BJ (cell line): ENCODE data around the gene ANKRD2. TPM values are rescaled to one million over a fixed set of nuclear protein-coding genes. Genes with fewer than 3 reads are reported as not detected.

ENCODE experiments used
- CTCF ChIA-PET: fragments of 350-600 bp; formaldehyde crosslinking; extraction: SDS; loops from one replicate; lab custom pipeline; 2021; ENCODE audit warnings: antibody characterized with exemption, inconsistent platforms; lab: Yijun Ruan, JAX
- POLR2A ChIA-PET: fragments of 300-600 bp; sonication (Branson Sonifier 250); formaldehyde crosslinking; extraction: SDS; loops from one replicate; lab custom pipeline; 2021; ENCODE audit warnings: antibody characterized with exemption; lab: Charles Lee
- DNase-seq: peaks from one replicate; pipeline ENCODE4 v3.0.0-alpha.2; 2011; ENCODE audit warnings: low read depth
- H3K27me3 ChIP-seq: 2 replicates; pipeline ENCODE4 v1.6.0; 2011; ENCODE audit warnings: low read length; ENCODE audit not compliant: control insufficient read depth, insufficient read depth
- H3K36me3 ChIP-seq: 2 replicates; pipeline ENCODE4 v1.5.1; 2011; ENCODE audit warnings: low read length; ENCODE audit not compliant: control insufficient read depth, insufficient read depth
- H3K4me3 ChIP-seq: 2 replicates; pipeline ENCODE4 v1.5.1; 2011; ENCODE audit warnings: low read depth, mild to moderate bottlenecking, control low read depth, low read length
- CTCF ChIP-seq: IDR thresholded peaks from 2 replicates; pipeline ENCODE4 v1.5.1; 2011; ENCODE audit warnings: low read depth, mild to moderate bottlenecking, control low read depth, inconsistent platforms, low read length, moderate library complexity; ENCODE audit not compliant: insufficient read depth
- polyA plus RNA-seq: library from polyadenylated mRNA; depleted of rRNA; stranded (reverse); fragments of >200 nt; gene quantifications from 2 replicates; pipeline ENCODE4 v1.2.3, GENCODE V29; 2011

Gene ANKRD2
- polyA plus RNA-seq, 1 experiment = 0.37 TPM

GRCh38 chr10:97590748-97591495 is 18.3 kb downstream of the ANKRD2 start:
- TF ChIP-seq CTCF = no peak
- ChIA-PET CTCF (interaction anchor here (0.5 to 2.5 kb wide), 3 partner anchors 17 to 186 kb away, joined by 3 to 9 read pairs (median 5); partner anchors contain the start of gene ANKRD2), POLR2A (no interaction called here)
- no peak overlapping the region for H3K4me3 ChIP-seq
- no peaks in the 10 kb centered on the region for H3K36me3 ChIP-seq
- DNase-seq = no peak
- no peaks in the 10 kb centered on the region for H3K27me3 ChIP-seq

- H3K4me3 ChIP-seq = no peak overlapping the region
- H3K27me3 ChIP-seq = no peaks in the 10 kb centered on the region
- DNase-seq = no peak
- no peak for TF ChIP-seq CTCF
- H3K36me3 ChIP-seq = no peaks in the 10 kb centered on the region
- ChIA-PET CTCF (interaction anchor here (1.1 kb wide), 1 partner anchor 18 kb away, joined by 3 read pairs; no protein-coding TSS in a partner anchor), POLR2A (no interaction called here)
Measured at GRCh38 chr10:97593421-97593820, 20.8 kb downstream of the ANKRD2 start.

- Histone ChIP-seq H3K4me3 (no peak overlapping the region), H3K27me3 (no peaks in the 10 kb centered on the region), H3K36me3 (no peaks in the 10 kb centered on the region)
- DNase-seq = peak; percentile 55
- ChIA-PET POLR2A (interaction anchor here (0.6 to 0.7 kb wide), 2 partner anchors 22 to 572 kb away, joined by 5 read pairs; no protein-coding TSS in a partner anchor), CTCF (interaction anchor here (0.7 to 2.1 kb wide), 4 partner anchors 16 to 141 kb away, joined by 3 to 8 read pairs (median 6); partner anchors contain the start of gene ANKRD2)
- 0 out of 2 replicates have a peak, but pooled peaks have one; percentile 6 for TF ChIP-seq CTCF
Measured at GRCh38 chr10:97596101-97597082, 23.8 kb downstream of the ANKRD2 start.

GRCh38 chr10:97597778-97598177 is 25.2 kb downstream of the ANKRD2 start:
- DNase-seq = no peak
- ChIA-PET CTCF (interaction anchor here (1.1 to 1.3 kb wide), 2 partner anchors 15 to 25 kb away, joined by 3 to 7 read pairs; no protein-coding TSS in a partner anchor), POLR2A (no interaction called here)

More at GRCh38 chr10:97597778-97598177, 25.2 kb downstream of the ANKRD2 start:
- H3K36me3 ChIP-seq = no peaks in the 10 kb centered on the region
- no peaks in the 10 kb centered on the region for H3K27me3 ChIP-seq
- H3K4me3 ChIP-seq = no peak overlapping the region
- no peak for TF ChIP-seq CTCF
